ENCODE results near the gene TUBA1C. TPM values are rescaled to one million over a fixed set of nuclear protein-coding genes. Genes with fewer than 3 reads are reported as not detected.

Gene TUBA1C
- total and polyA plus RNA-seq, 10 of the 15 experiments (the other 5 are each of a cell fraction or from before 2014, with no cell fraction given), result 285 to 1,003 (median 441) TPM

GRCh38 chr12:49283541-49284429 lies 18.9 kb downstream of the TUBA1C start:
- TF ChIP-seq MYC (IDR thresholded peaks at IDR 0.05; ENCODE audit: insufficient read depth, insufficient read length, insufficient replicate concordance, low read length, severe bottlenecking) (no peak), CTCF (IDR thresholded peaks at IDR 0.05 in 2 of 3, conservative IDR thresholded peaks at IDR 0.05 in 1 of 3; ENCODE audit: control insufficient read depth in 2 of 3, extremely low read depth in 1 of 3, insufficient read depth in 1 of 3, low read depth in 3 of 3, low read length in 3 of 3) (no peak), RFX5 (IDR thresholded peaks at IDR 0.05; ENCODE audit: low read depth, low read length) (no peak), FOS (IDR thresholded peaks at IDR 0.05; ENCODE audit: borderline replicate concordance, extremely low read depth, insufficient read length) (no peak), FOXM1 (IDR thresholded peaks at IDR 0.05; ENCODE audit: low read depth, low read length) (no peak), CHD4 (IDR thresholded peaks at IDR 0.05) (no peak)
- Histone ChIP-seq H3K36me3 (ENCODE audit: control insufficient read depth in 2 of 2, insufficient read depth in 2 of 2, low read length in 1 of 2) (no peaks in the 10 kb centered on the region), H3K4me1 (ENCODE audit: control insufficient read depth, insufficient read depth, low read length) (no peaks in the 10 kb centered on the region), H4K20me1 (ENCODE audit: control insufficient read depth, insufficient read depth) (no peaks in the 10 kb centered on the region), H3K27me3 (replicated peaks in 1 of 2; ENCODE audit: control insufficient read depth in 2 of 2, insufficient read depth in 2 of 2, low read length in 1 of 2) (peaks cover 0 to 2% of the 10 kb centered on the region in 2 experiments; a peak in 2 of 4 replicates), H3K4me3 (no peak overlapping the region), H3K4me2 (ENCODE audit: control insufficient read depth, insufficient read depth) (no peak overlapping the region), H3K9ac (ENCODE audit: control insufficient read depth, insufficient read depth, low read length) (no peak overlapping the region), H2AFZ (ENCODE audit: control insufficient read depth, low read depth, low read length) (no peak overlapping the region), H3K9me3 (replicated peaks; ENCODE audit: control insufficient read depth, insufficient read depth, low read length) (no peaks in the 10 kb centered on the region), H3K79me2 (ENCODE audit: control insufficient read depth, insufficient read depth, low read length) (no peaks in the 10 kb centered on the region), H3K27ac (ENCODE audit: control insufficient read depth, insufficient read depth) (no peak overlapping the region)
- BruUV-seq (replicated peaks), result no TSS peak
- ChIA-PET POLR2A (no interaction called here), SMC1A (ENCODE audit: uncharacterized antibody, unreplicated experiment) (interaction anchor here (0.6 kb wide), 1 partner anchor 147 kb away, joined by 3 read pairs; no protein-coding TSS in a partner anchor), CTCF (interaction anchor here (14.2 to 16.2 kb wide), 2 partner anchors 59 to 66 kb away, joined by 139 to 231 read pairs; partner anchors contain the start of gene DNAJC22), RAD21 (ENCODE audit: unreplicated experiment) (interaction anchor here (1.6 kb wide), 1 partner anchor 64 kb away, joined by 4 read pairs; no protein-coding TSS in a partner anchor)
- in situ Hi-C loops (cut with MboI), result no loop called here
- FAIRE-seq (no peak), ATAC-seq (no peak), DNase-seq (ENCODE audit: low read depth, low spot score) (no peak)
- intact Hi-C loops (cut with micrococcal nuclease; ENCODE audit: unreplicated experiment), result no loop called here
- 51% methylated on average over 25 of the region's 25 CpGs for WGBS (ENCODE audit: insufficient coverage, insufficient replicate concordance, low lambda C conversion rate, missing lambda C conversion rate)

All from GM12878 (cell line).